Right cardiac atrium (tissue), 5 donors: ENCODE data around the gene MYO10. TPM values are rescaled to one million over a fixed set of nuclear protein-coding genes. Genes with fewer than 3 reads are reported as not detected.

ENCODE experiments used
- ATAC-seq, 2 donors: fragments of 200-7000 bp; cut with Tn5 transposase; one replicate each; pipeline versions ENCODE4 v1.8.0 to v1.9.1; 2020; ENCODE audit warnings: moderate library complexity in 2 of 2, mild to moderate bottlenecking in 1 of 2
- DNase-seq, 3 donors: peaks; one replicate each; pipeline ENCODE4 v3.0.0-alpha.2; 2020
- H3K27ac ChIP-seq: one replicate; pipeline ENCODE4 v1.5.1; 2013; ENCODE audit warnings: mild to moderate bottlenecking, low read length, control low read depth, moderate library complexity
- H3K27me3 ChIP-seq: one replicate; pipeline ENCODE4 v1.6.1; 2013; ENCODE audit not compliant: control insufficient read depth, insufficient read depth
- H3K4me1 ChIP-seq: one replicate; pipeline ENCODE4 v1.6.1; 2013; ENCODE audit warnings: low read length; ENCODE audit not compliant: control insufficient read depth, insufficient read depth
- H3K4me3 ChIP-seq: one replicate; pipeline ENCODE4 v1.5.1; 2013; ENCODE audit warnings: low read length, control low read depth
- H3K9me3 ChIP-seq: one replicate; pipeline ENCODE4 v1.6.1; 2013; ENCODE audit warnings: low read length; ENCODE audit not compliant: control insufficient read depth
- WGBS: extraction: QIAGEN DNeasy Blood & Tissue Kit; methylation state at CpG from one replicate; pipeline ENCODE4 v1.1.7; 2013; 5-methylcytosine and 5-hydroxymethylcytosine counted together
- intact Hi-C, 4 donors: fragments of 100-400 bp; cut with DNase I; formaldehyde crosslinking; loops; one replicate each; pipeline versions ENCODE4 v1.11.0 to v1.14.0; 2022 to 2023
- polyA plus RNA-seq: library from polyadenylated mRNA; stranded (reverse); fragments of 200-250 nt; gene quantifications from one replicate; pipeline ENCODE4 v1.2.3, GENCODE V29; 2013
- total RNA-seq, 4 donors: library from RNA; stranded (reverse); fragmentation: NEBNext Ultra II Directional; extraction: Animal tissue kit (Norgen Biotek cat#: 25700); gene quantifications; one replicate each; pipeline ENCODE4 v1.2.1, GENCODE V29; 2021
- donor health status: healthy with polysubstance abuse.
- donor health status: DM: no; HTN: yes; CAD: no.
- donor health status: DM: no; HTN: no; CAD: no.
- donor health status: DM: no; HTN: yes; CAD: no; lungs with severe emphysema.
- donor health status: DM: yes; HTN: yes; CAD: no.

MYO10 gene
- total and polyA plus RNA-seq, 5 donors: 2.1 to 4.3 (median 3.1) TPM

GRCh38 chr5:16681876-16682275, 254.2 kb downstream of the MYO10 start:
- no peak for ATAC-seq
- intact Hi-C loops: no loop called here

GRCh38 chr5:16679863-16680262, 256.2 kb downstream of the MYO10 start:
- H3K4me1 ChIP-seq: no peaks in the 10 kb centered on the region
- H3K9me3 ChIP-seq: peaks cover 2% of the 10 kb centered on the region
- no peak overlapping the region for H3K27ac ChIP-seq
- H3K27me3 ChIP-seq: no peaks in the 10 kb centered on the region
- DNase-seq (no peak), ATAC-seq (no peak)
- 86% methylated on average over 14 of the region's 14 CpGs for WGBS
- H3K4me3 ChIP-seq: no peak overlapping the region
- intact Hi-C loops: no loop called here

More at GRCh38 chr5:16681876-16682275, 254.2 kb downstream of the MYO10 start:
- H3K4me3 ChIP-seq: no peak overlapping the region
- H3K9me3 ChIP-seq: peaks cover 2% of the 10 kb centered on the region
- no peaks in the 10 kb centered on the region for H3K4me1 ChIP-seq
- no peak for DNase-seq
- no peaks in the 10 kb centered on the region for H3K27me3 ChIP-seq
- H3K27ac ChIP-seq: no peak overlapping the region
- 84% methylated on average over 13 of the region's 13 CpGs for WGBS

- H3K27ac ChIP-seq: no peak overlapping the region
- ATAC-seq (no peak), DNase-seq (no peak)
- H3K9me3 ChIP-seq: peaks cover 2% of the 10 kb centered on the region
- H3K4me1 ChIP-seq: no peaks in the 10 kb centered on the region
- 90% methylated on average over 9 of the region's 9 CpGs for WGBS
- no peaks in the 10 kb centered on the region for H3K27me3 ChIP-seq
- H3K4me3 ChIP-seq: no peak overlapping the region
- intact Hi-C loops: no loop called here
Measured at GRCh38 chr5:16679190-16679589, 256.9 kb downstream of the MYO10 start.

GRCh38 chr5:16675806-16676205, 260.3 kb downstream of the MYO10 start:
- Histone ChIP-seq H3K4me3 (no peak overlapping the region), H3K27ac (no peak overlapping the region), H3K27me3 (no peaks in the 10 kb centered on the region), H3K4me1 (no peaks in the 10 kb centered on the region), H3K9me3 (peaks cover 2% of the 10 kb centered on the region)
- 82% methylated on average over 9 of the region's 9 CpGs for WGBS
- no peak for ATAC-seq
- intact Hi-C loops: no loop called here
- no peak for DNase-seq

- no peaks in the 10 kb centered on the region for H3K27me3 ChIP-seq
- no peak overlapping the region for H3K27ac ChIP-seq
- 92% methylated on average over 8 of the region's 8 CpGs for WGBS
- H3K9me3 ChIP-seq: peaks cover 2% of the 10 kb centered on the region
- no peaks in the 10 kb centered on the region for H3K4me1 ChIP-seq
- H3K4me3 ChIP-seq: no peak overlapping the region
- intact Hi-C loops: no loop called here
- DNase-seq: no peak
- ATAC-seq: no peak
Measured at GRCh38 chr5:16674750-16675149, 261.3 kb downstream of the MYO10 start.

GRCh38 chr5:16673241-16674201, 262.6 kb downstream of the MYO10 start:
- peak in 1 of 2 donors; percentile 35 for ATAC-seq
- no peaks in the 10 kb centered on the region for H3K27me3 ChIP-seq

GRCh38 chr5:16671208-16671607, 264.9 kb downstream of the MYO10 start:
- H3K9me3 ChIP-seq: no peaks in the 10 kb centered on the region
- ATAC-seq (no peak), DNase-seq (no peak)
- H3K4me3 ChIP-seq: no peak overlapping the region
- 72% methylated on average over 7 of the region's 7 CpGs for WGBS
- no peaks in the 10 kb centered on the region for H3K27me3 ChIP-seq
- peaks cover 11% of the 10 kb centered on the region for H3K4me1 ChIP-seq
- intact Hi-C loops: no loop called here
- H3K27ac ChIP-seq: no peak overlapping the region

More at GRCh38 chr5:16673241-16674201, 262.6 kb downstream of the MYO10 start:
- no peak for DNase-seq
- H3K4me3 ChIP-seq: no peak overlapping the region
- H3K4me1 ChIP-seq: no peaks in the 10 kb centered on the region
- WGBS: 71% methylated on average over 18 of the region's 18 CpGs
- intact Hi-C loops: no loop called here
- no peaks in the 10 kb centered on the region for H3K9me3 ChIP-seq
- no peak overlapping the region for H3K27ac ChIP-seq

- intact Hi-C loops: loop anchor here in 2 of 4 donors (5.0 to 10.0 kb wide), 2 partner anchors 182 to 185 kb away; no protein-coding TSS in a partner anchor
- Histone ChIP-seq H3K27ac (no peak overlapping the region), H3K4me1 (peaks cover 11% of the 10 kb centered on the region), H3K4me3 (no peak overlapping the region), H3K9me3 (no peaks in the 10 kb centered on the region), H3K27me3 (no peaks in the 10 kb centered on the region)
- WGBS: 23% methylated on average over 3 of the region's 3 CpGs
- DNase-seq: no peak
- ATAC-seq: no peak
Measured at GRCh38 chr5:16669776-16670175, 266.3 kb downstream of the MYO10 start.

GRCh38 chr5:16668631-16669030, 267.5 kb downstream of the MYO10 start:
- Histone ChIP-seq H3K4me1 (peaks cover 11% of the 10 kb centered on the region), H3K27me3 (no peaks in the 10 kb centered on the region), H3K9me3 (no peaks in the 10 kb centered on the region), H3K27ac (no peak overlapping the region), H3K4me3 (no peak overlapping the region)
- DNase-seq (no peak), ATAC-seq (no peak)
- WGBS: 70% methylated on average over 6 of the region's 6 CpGs
- intact Hi-C loops: loop anchor here in 2 of 4 donors (5.0 to 10.0 kb wide), 2 partner anchors 181 to 184 kb away; no protein-coding TSS in a partner anchor

- H3K4me3 ChIP-seq: no peak overlapping the region
- no peak for DNase-seq
- no peaks in the 10 kb centered on the region for H3K9me3 ChIP-seq
- WGBS: 94% methylated on average over 11 of the region's 11 CpGs
- intact Hi-C loops: loop anchor here in 2 of 4 donors (5.0 to 10.0 kb wide), 2 partner anchors 181 to 183 kb away; no protein-coding TSS in a partner anchor
- H3K4me1 ChIP-seq: peaks cover 11% of the 10 kb centered on the region
- H3K27ac ChIP-seq: no peak overlapping the region
- H3K27me3 ChIP-seq: no peaks in the 10 kb centered on the region
- ATAC-seq: no peak
Measured at GRCh38 chr5:16668194-16668593, 267.9 kb downstream of the MYO10 start.

GRCh38 chr5:16666883-16667398, 269.1 kb downstream of the MYO10 start:
- H3K27ac ChIP-seq: peak overlapping the region; percentile 5
- peak; percentile 59 to 87 (median 84) for DNase-seq
- 19% methylated on average over 11 of the region's 11 CpGs for WGBS

More at GRCh38 chr5:16666883-16667398, 269.1 kb downstream of the MYO10 start:
- Histone ChIP-seq H3K9me3 (no peaks in the 10 kb centered on the region), H3K4me3 (no peak overlapping the region), H3K27me3 (no peaks in the 10 kb centered on the region), H3K4me1 (peaks cover 11% of the 10 kb centered on the region)
- intact Hi-C loops: loop anchor here in 3 of 4 donors (2.0 to 10.0 kb wide), 3 partner anchors 178 to 182 kb away; no protein-coding TSS in a partner anchor
- peak; percentile 86 for ATAC-seq
